Measurements from ENCODE around the gene SSUH2.
"Not testable (repeated sequence)": the region's sequence is repeated elsewhere in the genome, so short reads cannot be mapped to it uniquely, and the experiment has no call there.

Gene SSUH2

GRCh38 chr3:8657804-8658305, 13.3 kb upstream of the SSUH2 start:
- Histone ChIP-seq H3K27me3 (ENCODE audit: low read depth, low read length) (no peaks in the 10 kb centered on the region), H3K4me1 (ENCODE audit: control insufficient read depth in 1 of 2, insufficient read depth in 2 of 2, low read length in 2 of 2) (peaks cover 3 to 26% of the 10 kb centered on the region in 2 donors), H3K36me3 (ENCODE audit: control insufficient read depth in 1 of 2, insufficient read depth in 2 of 2, low read length in 2 of 2) (no peaks in the 10 kb centered on the region), H3K4me3 (ENCODE audit: low read depth in 1 of 2, low read length in 2 of 2) (no peak overlapping the region), H3K9me3 (ENCODE audit: control insufficient read depth in 1 of 2, low read length in 2 of 2) (no peaks in the 10 kb centered on the region), H3K27ac (ENCODE audit: low read length) (no peak overlapping the region)

- H3K27me3 ChIP-seq (ENCODE audit: low read depth, low read length): no peaks in the 10 kb centered on the region
- H3K9me3 ChIP-seq (ENCODE audit: control insufficient read depth in 1 of 2, low read length in 2 of 2): no peaks in the 10 kb centered on the region
- H3K36me3 ChIP-seq (ENCODE audit: control insufficient read depth in 1 of 2, insufficient read depth in 2 of 2, low read length in 2 of 2): no peaks in the 10 kb centered on the region
- H3K27ac ChIP-seq (ENCODE audit: low read length): no peak overlapping the region
- peaks cover 3 to 26% of the 10 kb centered on the region in 2 donors for H3K4me1 ChIP-seq (ENCODE audit: control insufficient read depth in 1 of 2, insufficient read depth in 2 of 2, low read length in 2 of 2)
- H3K4me3 ChIP-seq (ENCODE audit: low read depth in 1 of 2, low read length in 2 of 2): no peak overlapping the region
Measured at GRCh38 chr3:8656240-8656639, 11.6 kb upstream of the SSUH2 start.

GRCh38 chr3:8655387-8655835, 10.8 kb upstream of the SSUH2 start:
- no peak overlapping the region for H3K4me3 ChIP-seq (ENCODE audit: low read depth in 1 of 2, low read length in 2 of 2)
- no peaks in the 10 kb centered on the region for H3K9me3 ChIP-seq (ENCODE audit: control insufficient read depth in 1 of 2, low read length in 2 of 2)
- no peak overlapping the region for H3K27ac ChIP-seq (ENCODE audit: low read length)
- H3K27me3 ChIP-seq (ENCODE audit: low read depth, low read length): no peaks in the 10 kb centered on the region
- no peaks in the 10 kb centered on the region for H3K36me3 ChIP-seq (ENCODE audit: control insufficient read depth in 1 of 2, insufficient read depth in 2 of 2, low read length in 2 of 2)
- peaks cover 3 to 20% of the 10 kb centered on the region in 2 donors for H3K4me1 ChIP-seq (ENCODE audit: control insufficient read depth in 1 of 2, insufficient read depth in 2 of 2, low read length in 2 of 2)

GRCh38 chr3:8654572-8655329, 10.2 kb upstream of the SSUH2 start:
- H3K27me3 ChIP-seq (ENCODE audit: low read depth, low read length); H3K4me3 ChIP-seq (ENCODE audit: low read depth in 1 of 2, low read length in 2 of 2); H3K27ac ChIP-seq (ENCODE audit: low read length); H3K9me3 ChIP-seq (ENCODE audit: control insufficient read depth in 1 of 2, low read length in 2 of 2); H3K36me3 ChIP-seq (ENCODE audit: control insufficient read depth in 1 of 2, insufficient read depth in 2 of 2, low read length in 2 of 2): not testable (repeated sequence)
- H3K4me1 ChIP-seq (ENCODE audit: control insufficient read depth in 1 of 2, insufficient read depth in 2 of 2, low read length in 2 of 2): peaks cover under 1 to 14% of the 10 kb centered on the region in 2 donors

- Histone ChIP-seq H3K27ac (ENCODE audit: low read length) (no peak overlapping the region), H3K27me3 (ENCODE audit: low read depth, low read length) (no peaks in the 10 kb centered on the region), H3K9me3 (ENCODE audit: control insufficient read depth in 1 of 2, low read length in 2 of 2) (no peaks in the 10 kb centered on the region), H3K36me3 (ENCODE audit: control insufficient read depth in 1 of 2, insufficient read depth in 2 of 2, low read length in 2 of 2) (no peaks in the 10 kb centered on the region), H3K4me1 (ENCODE audit: control insufficient read depth in 1 of 2, insufficient read depth in 2 of 2, low read length in 2 of 2) (peaks cover 0 to 10% of the 10 kb centered on the region in 2 donors), H3K4me3 (ENCODE audit: low read depth in 1 of 2, low read length in 2 of 2) (no peak overlapping the region)
Measured at GRCh38 chr3:8653800-8654408, 9.3 kb upstream of the SSUH2 start.

- no peak overlapping the region for H3K4me3 ChIP-seq (ENCODE audit: low read depth in 1 of 2, low read length in 2 of 2)
- no peaks in the 10 kb centered on the region for H3K9me3 ChIP-seq (ENCODE audit: control insufficient read depth in 1 of 2, low read length in 2 of 2)
- no peak overlapping the region for H3K27ac ChIP-seq (ENCODE audit: low read length)
- H3K27me3 ChIP-seq (ENCODE audit: low read depth, low read length): no peaks in the 10 kb centered on the region
- H3K36me3 ChIP-seq (ENCODE audit: control insufficient read depth in 1 of 2, insufficient read depth in 2 of 2, low read length in 2 of 2): no peaks in the 10 kb centered on the region
- H3K4me1 ChIP-seq (ENCODE audit: control insufficient read depth in 1 of 2, insufficient read depth in 2 of 2, low read length in 2 of 2): no peaks in the 10 kb centered on the region
Measured at GRCh38 chr3:8652324-8652987, 7.9 kb upstream of the SSUH2 start.

GRCh38 chr3:8651418-8652323, 7.1 kb upstream of the SSUH2 start:
- H3K27ac ChIP-seq (ENCODE audit: low read length): no peak overlapping the region
- no peaks in the 10 kb centered on the region for H3K9me3 ChIP-seq (ENCODE audit: control insufficient read depth in 1 of 2, low read length in 2 of 2)
- H3K4me3 ChIP-seq (ENCODE audit: low read depth in 1 of 2, low read length in 2 of 2): no peak overlapping the region
- H3K4me1 ChIP-seq (ENCODE audit: control insufficient read depth in 1 of 2, insufficient read depth in 2 of 2, low read length in 2 of 2): no peaks in the 10 kb centered on the region
- H3K27me3 ChIP-seq (ENCODE audit: low read depth, low read length): no peaks in the 10 kb centered on the region
- H3K36me3 ChIP-seq (ENCODE audit: control insufficient read depth in 1 of 2, insufficient read depth in 2 of 2, low read length in 2 of 2): no peaks in the 10 kb centered on the region

GRCh38 chr3:8650583-8651416, 6.2 kb upstream of the SSUH2 start:
- Histone ChIP-seq H3K9me3 (ENCODE audit: control insufficient read depth in 1 of 2, low read length in 2 of 2) (no peaks in the 10 kb centered on the region), H3K36me3 (ENCODE audit: control insufficient read depth in 1 of 2, insufficient read depth in 2 of 2, low read length in 2 of 2) (no peaks in the 10 kb centered on the region), H3K27me3 (ENCODE audit: low read depth, low read length) (no peaks in the 10 kb centered on the region), H3K27ac (ENCODE audit: low read length) (no peak overlapping the region), H3K4me3 (ENCODE audit: low read depth in 1 of 2, low read length in 2 of 2) (no peak overlapping the region), H3K4me1 (ENCODE audit: control insufficient read depth in 1 of 2, insufficient read depth in 2 of 2, low read length in 2 of 2) (no peaks in the 10 kb centered on the region)

- H3K27ac ChIP-seq (ENCODE audit: low read length): no peak overlapping the region
- H3K4me1 ChIP-seq (ENCODE audit: control insufficient read depth in 1 of 2, insufficient read depth in 2 of 2, low read length in 2 of 2): no peaks in the 10 kb centered on the region
- H3K36me3 ChIP-seq (ENCODE audit: control insufficient read depth in 1 of 2, insufficient read depth in 2 of 2, low read length in 2 of 2): no peaks in the 10 kb centered on the region
- no peaks in the 10 kb centered on the region for H3K27me3 ChIP-seq (ENCODE audit: low read depth, low read length)
- H3K4me3 ChIP-seq (ENCODE audit: low read depth in 1 of 2, low read length in 2 of 2): no peak overlapping the region
- no peaks in the 10 kb centered on the region for H3K9me3 ChIP-seq (ENCODE audit: control insufficient read depth in 1 of 2, low read length in 2 of 2)
Measured at GRCh38 chr3:8649757-8650156, 5.2 kb upstream of the SSUH2 start.

- Histone ChIP-seq H3K27me3 (ENCODE audit: low read depth, low read length) (no peaks in the 10 kb centered on the region), H3K9me3 (ENCODE audit: control insufficient read depth in 1 of 2, low read length in 2 of 2) (no peaks in the 10 kb centered on the region), H3K27ac (ENCODE audit: low read length) (no peak overlapping the region), H3K4me3 (ENCODE audit: low read depth in 1 of 2, low read length in 2 of 2) (no peak overlapping the region), H3K36me3 (ENCODE audit: control insufficient read depth in 1 of 2, insufficient read depth in 2 of 2, low read length in 2 of 2) (no peaks in the 10 kb centered on the region), H3K4me1 (ENCODE audit: control insufficient read depth in 1 of 2, insufficient read depth in 2 of 2, low read length in 2 of 2) (no peaks in the 10 kb centered on the region)
Measured at GRCh38 chr3:8648909-8649741, 4.5 kb upstream of the SSUH2 start.

Measured in muscle layer of duodenum (tissue), 2 donors.